HCT116 (cell line): Measurements from ENCODE around the gene TRIM31. TPM values are rescaled to one million over a fixed set of nuclear protein-coding genes. Genes with fewer than 3 reads are reported as not detected.
A peak's percentile ranks its signal among the peaks of the same experiment; 100 is the strongest.

Source experiments
- ATAC-seq: fragments of 200-7000 bp; cut with Tn5 transposase; 2 replicates; pipeline ENCODE4 v1.9.1; 2020; ENCODE audit warnings: mild to moderate bottlenecking, moderate library complexity
- BruUV-seq: library from RNA; stranded (reverse); fragments of 400-500 nt; replicated peaks from 2 replicates; lab custom pipeline; 2021; lab: Mats Ljungman, UMichigan
- CTCF ChIA-PET: fragments of 300-600 bp; sonication (Branson Sonifier 250); formaldehyde crosslinking; loops from one replicate; lab custom pipeline; 2021; ENCODE audit warnings: antibody characterized with exemption; lab: Charles Lee
- POLR2A ChIA-PET: fragments of 300-600, 350-600 bp; sonication (Branson Sonifier 250); formaldehyde crosslinking; loops from one replicate; lab custom pipeline; 2021; ENCODE audit warnings: antibody characterized with exemption; lab: Charles Lee
- RAD21 ChIA-PET, 2 experiments: fragments of 300-600 bp; sonication (Branson Sonifier 250); formaldehyde crosslinking; loops; one replicate each; lab custom pipeline; 2023; ENCODE audit warnings: low total read pairs in 2 of 2; ENCODE audit not compliant: uncharacterized antibody in 2 of 2, unreplicated experiment in 2 of 2, low non-redundant PET in 1 of 2; lab: Charles Lee
- DNase-seq: peaks from one replicate; pipeline ENCODE4 v3.0.0-alpha.2; 2010; ENCODE audit warnings: low read depth, low spot score
- H2AFZ ChIP-seq: fragments of 200-600 bp; shearing (Covaris generic), sonication (generic); 2 replicates; pipeline ENCODE4 v1.6.1; 2017; ENCODE audit warnings: low read depth, mixed run types, mixed read lengths, antibody characterized with exemption, low read length; ENCODE audit not compliant: poor library complexity, severe bottlenecking
- H3K27ac ChIP-seq: 2 replicates; pipeline ENCODE4 v1.5.1; 2012; ENCODE audit warnings: low read depth, low read length
- H3K27me3 ChIP-seq: fragments of 200-600 bp; sonication (generic); 2 replicates; pipeline ENCODE4 v1.6.1; 2016; ENCODE audit warnings: mixed run types, low read length, mixed read lengths; ENCODE audit not compliant: insufficient read depth
- H3K36me3 ChIP-seq, 2 experiments: fragments of 200-500 bp in 1 of 2; fragments of 200-600 bp in 1 of 2; sonication (Bioruptor generic) in 1 of 2; sonication (generic) in 1 of 2; 2 replicates each; pipeline versions ENCODE4 v1.5.1 to v1.6.1; 2014 to 2016; ENCODE audit warnings: low read length in 2 of 2, inconsistent platforms in 1 of 2, mixed read lengths in 1 of 2, mixed run types in 1 of 2; ENCODE audit not compliant: insufficient read depth in 2 of 2, control insufficient read depth in 1 of 2
- H3K4me1 ChIP-seq, 2 experiments: fragments of 200-600 bp in 1 of 2; sonication (generic) in 1 of 2; 2 replicates each; pipeline versions ENCODE4 v1.5.1 to v1.6.1; 2012 to 2017; ENCODE audit warnings: low read length in 2 of 2, inconsistent platforms in 1 of 2, mild to moderate bottlenecking in 1 of 2, mixed read lengths in 1 of 2, mixed run types in 1 of 2, moderate library complexity in 1 of 2; ENCODE audit not compliant: insufficient read depth in 2 of 2, control insufficient read depth in 1 of 2
- H3K4me2 ChIP-seq: fragments of 200-600 bp; sonication (generic); 2 replicates; pipeline ENCODE4 v1.6.1; 2017; ENCODE audit warnings: mixed run types, low read length, mixed read lengths
- H3K4me3 ChIP-seq, 2 experiments: fragments of 200-600 bp in 1 of 2; sonication (generic) in 1 of 2; replicated peaks in 1 of 2; 2 replicates each; pipeline ENCODE4 v1.5.1; 2011 to 2016; ENCODE audit warnings: low read length in 2 of 2, control low read depth in 1 of 2, low read depth in 1 of 2, mild to moderate bottlenecking in 1 of 2, mixed read lengths in 1 of 2, mixed run types in 1 of 2
- H3K79me2 ChIP-seq: fragments of 200-600 bp; sonication (generic); 2 replicates; pipeline ENCODE4 v1.6.1; 2017; ENCODE audit warnings: mild to moderate bottlenecking, mixed run types, low read length, moderate library complexity, mixed read lengths; ENCODE audit not compliant: insufficient read depth
- H3K9ac ChIP-seq: fragments of 200-600 bp; sonication (generic); 2 replicates; pipeline ENCODE4 v1.6.1; 2016; ENCODE audit warnings: low read length, mixed read lengths
- H3K9me2 ChIP-seq: fragments of 200-600 bp; sonication (generic), shearing (Covaris generic); 2 replicates; pipeline ENCODE4 v1.6.1; 2017; ENCODE audit warnings: mixed run types, mild to moderate bottlenecking, moderate library complexity; ENCODE audit not compliant: insufficient read depth
- H3K9me3 ChIP-seq, 2 experiments: fragments of 200-500 bp in 1 of 2; fragments of 200-600 bp in 1 of 2; sonication (Bioruptor generic) in 1 of 2; sonication (generic) in 1 of 2; 2 replicates each; pipeline ENCODE4 v1.6.1; 2014 to 2017; ENCODE audit warnings: low read length in 2 of 2, mixed read lengths in 2 of 2, inconsistent platforms in 1 of 2, low read depth in 1 of 2, mild to moderate bottlenecking in 1 of 2, mixed run types in 1 of 2, moderate library complexity in 1 of 2; ENCODE audit not compliant: control insufficient read depth in 1 of 2, insufficient read depth in 1 of 2
- H4K20me1 ChIP-seq: fragments of 200-600 bp; sonication (generic), shearing (Covaris generic); 2 replicates; pipeline ENCODE4 v1.6.1; 2017; ENCODE audit warnings: mixed run types, mild to moderate bottlenecking, moderate library complexity; ENCODE audit not compliant: insufficient read depth
- ATF3 ChIP-seq: IDR thresholded peaks from 2 replicates; pipeline ENCODE4 v1.6.1; 2012
- CTCF ChIP-seq, 3 experiments: fragments of 200-600 bp in 1 of 3; sonication (generic) in 1 of 3; IDR thresholded peaks in 2 of 3; conservative IDR thresholded peaks in 1 of 3; 2 replicates each; pipeline ENCODE4 v1.5.1; 2012 to 2017; ENCODE audit warnings: low read depth in 2 of 3, low read length in 2 of 3, antibody characterized with exemption in 1 of 3, borderline replicate concordance in 1 of 3, control low read depth in 1 of 3, mild to moderate bottlenecking in 1 of 3, mixed read lengths in 1 of 3, mixed run types in 1 of 3, moderate library complexity in 1 of 3; ENCODE audit not compliant: insufficient read depth in 1 of 3
- EZH2phosphoT487 ChIP-seq: fragments of 200-600 bp; IDR thresholded peaks from 2 replicates; pipeline ENCODE4 v1.6.1; 2018; ENCODE audit warnings: antibody characterized with exemption, borderline replicate concordance
- FOSL1 ChIP-seq: IDR thresholded peaks from 2 replicates; pipeline ENCODE4 v1.6.1; 2012; ENCODE audit warnings: low read depth
- POLR2A ChIP-seq: IDR thresholded peaks from 2 replicates; pipeline ENCODE4 v1.7.0; 2011; ENCODE audit warnings: borderline replicate concordance; ENCODE audit not compliant: insufficient read depth, insufficient read length; ENCODE audit errors: extremely low read depth
- RAD21 ChIP-seq: IDR thresholded peaks from 2 replicates; pipeline ENCODE4 v1.6.1; 2012; ENCODE audit warnings: low read depth, mild to moderate bottlenecking
- REST ChIP-seq: IDR thresholded peaks from 2 replicates; pipeline ENCODE4 v1.6.1; 2012; ENCODE audit warnings: low read depth
- SIN3A ChIP-seq: IDR thresholded peaks from 2 replicates; pipeline ENCODE4 v1.6.1; 2012; ENCODE audit warnings: low read depth
- SP1 ChIP-seq: IDR thresholded peaks from 2 replicates; pipeline ENCODE4 v1.6.1; 2012; ENCODE audit warnings: low read depth
- SRF ChIP-seq: IDR thresholded peaks from 2 replicates; pipeline ENCODE4 v1.6.1; 2012; ENCODE audit warnings: low read depth
- TCF7L2 ChIP-seq: IDR thresholded peaks from 2 replicates; pipeline ENCODE4 v1.7.0; 2011; ENCODE audit warnings: borderline replicate concordance, inconsistent platforms; ENCODE audit not compliant: insufficient read depth, insufficient read length; ENCODE audit errors: extremely low read depth
- YY1 ChIP-seq: IDR thresholded peaks from 2 replicates; pipeline ENCODE4 v1.6.1; 2011; ENCODE audit warnings: low read length, low read depth, moderate library complexity, mild to moderate bottlenecking; ENCODE audit not compliant: insufficient replicate concordance; ENCODE audit errors: extremely low read depth
- ZBTB33 ChIP-seq: IDR thresholded peaks from 2 replicates; pipeline ENCODE4 v1.6.1; 2011; ENCODE audit warnings: mild to moderate bottlenecking, low read length, moderate library complexity; ENCODE audit not compliant: insufficient replicate concordance; ENCODE audit errors: extremely low read depth
- ZFX ChIP-seq: fragments of 450-650 bp; IDR thresholded peaks from 2 replicates; pipeline ENCODE4 v1.6.1; 2017
- ZNF274 ChIP-seq: fragments of 200-500 bp; sonication (Bioruptor generic); IDR thresholded peaks from 2 replicates; pipeline ENCODE4 v1.6.1; 2014; ENCODE audit warnings: mild to moderate bottlenecking, low read depth, low read length, inconsistent platforms
- intact Hi-C: fragments of 100-400 bp; cut with micrococcal nuclease; formaldehyde crosslinking; loops from 2 replicates; pipeline ENCODE4 v1.10.0; 2022
- total RNA-seq: library from RNA; stranded (reverse); gene quantifications from one replicate; pipeline ENCODE4 v1.2.1, GENCODE V29; 2021; ENCODE audit not compliant: unreplicated experiment

TRIM31 gene
- total RNA-seq, 1 experiment from 2014 or later, result not detected

- H3K4me2 ChIP-seq, result peak overlapping the region; percentile 62
- no peaks in the 10 kb centered on the region for H3K27me3 ChIP-seq
- ChIA-PET CTCF (interaction anchor here (1.2 to 6.0 kb wide), 9 partner anchors 8 to 191 kb away, joined by 3 to 105 read pairs (median 5); no protein-coding TSS in a partner anchor), RAD21 (no interaction called here), POLR2A (interaction anchor here (1.3 kb wide), 1 partner anchor 27 kb away, joined by 4 read pairs; no protein-coding TSS in a partner anchor)
- no peak for TF ChIP-seq SP1
- TF ChIP-seq EZH2phosphoT487, result no peak
- no peak for TF ChIP-seq CTCF (IDR thresholded peaks at IDR 0.05 in 2 of 3, conservative IDR thresholded peaks at IDR 0.05 in 1 of 3; ENCODE audit: borderline replicate concordance in 1 of 3, insufficient read depth in 1 of 3, low read depth in 2 of 3, low read length in 2 of 3)
- no peak for TF ChIP-seq ZFX
- no peak for TF ChIP-seq ATF3
- no peak for TF ChIP-seq TCF7L2
- no peak for TF ChIP-seq YY1
- no peak for TF ChIP-seq REST
- no peak for TF ChIP-seq ZNF274
- TF ChIP-seq SIN3A, result no peak
- TF ChIP-seq POLR2A, result no peak
- no peak for TF ChIP-seq RAD21
- no peak for TF ChIP-seq ZBTB33
- no peak for TF ChIP-seq SRF
- TF ChIP-seq FOSL1, result no peak
- H3K9me3 ChIP-seq, result no peaks in the 10 kb centered on the region
- H3K9ac ChIP-seq, result no peak overlapping the region
- ATAC-seq (no peak), DNase-seq (no peak)
- peak overlapping the region; percentile 86 for H2AFZ ChIP-seq
- intact Hi-C loops, result no loop called here
- no peaks in the 10 kb centered on the region for H4K20me1 ChIP-seq
- no TSS peak for BruUV-seq
- no peak overlapping the region for H3K27ac ChIP-seq
- H3K4me1 ChIP-seq, result peaks cover 8 to 17% of the 10 kb centered on the region in 2 experiments; a peak in 3 of 4 replicates
- no peaks in the 10 kb centered on the region for H3K79me2 ChIP-seq
- H3K9me2 ChIP-seq, result no peaks in the 10 kb centered on the region
- H3K36me3 ChIP-seq, result no peaks in the 10 kb centered on the region
- no peak overlapping the region for H3K4me3 ChIP-seq
Measured at GRCh38 chr6:30130179-30130679, 17.3 kb upstream of the TRIM31 start.
